ENCODE measurements around the gene SLC13A2.

DNA sequence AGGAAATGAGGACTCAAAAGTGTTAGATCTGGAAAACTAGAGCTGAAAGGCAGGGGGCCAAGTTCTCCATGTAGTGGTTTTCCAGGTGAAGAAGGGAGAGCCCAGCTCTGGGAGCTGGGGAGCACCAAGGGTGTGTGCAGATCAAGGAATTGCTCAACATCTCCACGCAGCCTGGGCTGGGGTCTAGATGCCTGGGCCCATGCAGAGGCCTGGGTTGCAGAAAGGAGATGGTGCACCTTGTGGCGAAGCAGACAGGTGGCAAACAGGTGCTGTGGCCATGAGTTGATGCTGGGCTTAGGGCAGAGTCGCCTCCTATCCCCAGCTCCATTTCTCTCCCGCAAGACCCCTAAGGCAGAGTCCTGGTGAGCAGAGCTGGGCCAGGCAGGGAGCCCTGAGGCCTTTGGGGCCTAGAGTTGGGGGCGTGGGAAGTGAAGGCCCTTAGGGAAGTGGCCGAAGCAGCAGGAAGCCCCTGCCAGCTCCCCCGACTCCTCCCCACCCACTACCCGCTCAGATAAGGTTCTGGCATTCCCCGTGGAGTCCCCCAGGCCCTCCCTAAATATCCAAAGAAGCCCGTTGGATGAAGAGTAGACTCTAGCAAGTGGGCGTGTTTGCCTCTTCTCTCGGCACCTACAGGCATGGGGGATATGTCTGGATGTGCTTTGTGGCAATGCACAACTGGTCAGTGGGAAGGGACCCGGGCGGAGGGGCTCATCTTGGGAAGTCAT, 33.5 kb downstream of the SLC13A2 start:
- TF ChIP-seq, protein P1, sequence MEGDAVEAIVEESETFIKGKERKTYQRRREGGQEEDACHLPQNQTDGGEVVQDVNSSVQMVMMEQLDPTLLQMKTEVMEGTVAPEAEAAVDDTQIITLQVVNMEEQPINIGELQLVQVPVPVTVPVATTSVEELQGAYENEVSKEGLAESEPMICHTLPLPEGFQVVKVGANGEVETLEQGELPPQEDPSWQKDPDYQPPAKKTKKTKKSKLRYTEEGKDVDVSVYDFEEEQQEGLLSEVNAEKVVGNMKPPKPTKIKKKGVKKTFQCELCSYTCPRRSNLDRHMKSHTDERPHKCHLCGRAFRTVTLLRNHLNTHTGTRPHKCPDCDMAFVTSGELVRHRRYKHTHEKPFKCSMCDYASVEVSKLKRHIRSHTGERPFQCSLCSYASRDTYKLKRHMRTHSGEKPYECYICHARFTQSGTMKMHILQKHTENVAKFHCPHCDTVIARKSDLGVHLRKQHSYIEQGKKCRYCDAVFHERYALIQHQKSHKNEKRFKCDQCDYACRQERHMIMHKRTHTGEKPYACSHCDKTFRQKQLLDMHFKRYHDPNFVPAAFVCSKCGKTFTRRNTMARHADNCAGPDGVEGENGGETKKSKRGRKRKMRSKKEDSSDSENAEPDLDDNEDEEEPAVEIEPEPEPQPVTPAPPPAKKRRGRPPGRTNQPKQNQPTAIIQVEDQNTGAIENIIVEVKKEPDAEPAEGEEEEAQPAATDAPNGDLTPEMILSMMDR (IDR thresholded peaks at IDR 0.05) = no peak
- no peak for TF ChIP-seq POLR2AphosphoS5 (IDR thresholded peaks at IDR 0.05; ENCODE audit: low read depth, low read length)
- TF ChIP-seq, protein P2, sequence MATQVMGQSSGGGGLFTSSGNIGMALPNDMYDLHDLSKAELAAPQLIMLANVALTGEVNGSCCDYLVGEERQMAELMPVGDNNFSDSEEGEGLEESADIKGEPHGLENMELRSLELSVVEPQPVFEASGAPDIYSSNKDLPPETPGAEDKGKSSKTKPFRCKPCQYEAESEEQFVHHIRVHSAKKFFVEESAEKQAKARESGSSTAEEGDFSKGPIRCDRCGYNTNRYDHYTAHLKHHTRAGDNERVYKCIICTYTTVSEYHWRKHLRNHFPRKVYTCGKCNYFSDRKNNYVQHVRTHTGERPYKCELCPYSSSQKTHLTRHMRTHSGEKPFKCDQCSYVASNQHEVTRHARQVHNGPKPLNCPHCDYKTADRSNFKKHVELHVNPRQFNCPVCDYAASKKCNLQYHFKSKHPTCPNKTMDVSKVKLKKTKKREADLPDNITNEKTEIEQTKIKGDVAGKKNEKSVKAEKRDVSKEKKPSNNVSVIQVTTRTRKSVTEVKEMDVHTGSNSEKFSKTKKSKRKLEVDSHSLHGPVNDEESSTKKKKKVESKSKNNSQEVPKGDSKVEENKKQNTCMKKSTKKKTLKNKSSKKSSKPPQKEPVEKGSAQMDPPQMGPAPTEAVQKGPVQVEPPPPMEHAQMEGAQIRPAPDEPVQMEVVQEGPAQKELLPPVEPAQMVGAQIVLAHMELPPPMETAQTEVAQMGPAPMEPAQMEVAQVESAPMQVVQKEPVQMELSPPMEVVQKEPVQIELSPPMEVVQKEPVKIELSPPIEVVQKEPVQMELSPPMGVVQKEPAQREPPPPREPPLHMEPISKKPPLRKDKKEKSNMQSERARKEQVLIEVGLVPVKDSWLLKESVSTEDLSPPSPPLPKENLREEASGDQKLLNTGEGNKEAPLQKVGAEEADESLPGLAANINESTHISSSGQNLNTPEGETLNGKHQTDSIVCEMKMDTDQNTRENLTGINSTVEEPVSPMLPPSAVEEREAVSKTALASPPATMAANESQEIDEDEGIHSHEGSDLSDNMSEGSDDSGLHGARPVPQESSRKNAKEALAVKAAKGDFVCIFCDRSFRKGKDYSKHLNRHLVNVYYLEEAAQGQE (IDR thresholded peaks at IDR 0.05; ENCODE audit: insufficient read depth in 1 of 2, low read depth in 2 of 2, low read length in 1 of 2) = no peak
